ENCODE results near the gene VKORC1. TPM values are rescaled to one million over a fixed set of nuclear protein-coding genes. Genes with fewer than 3 reads are reported as not detected.
A peak's percentile ranks its signal among the peaks of the same experiment; 100 is the strongest.

The VKORC1 gene
- total RNA-seq, 2 donors from 2014 or later: 39.5 to 50.3 TPM

GRCh38 chr16:31110106-31111034 lies 15.8 kb upstream of the VKORC1 start:
- peaks cover 9% of the 10 kb centered on the region for H3K4me1 ChIP-seq
- H3K27me3 ChIP-seq: no peaks in the 10 kb centered on the region
- H3K36me3 ChIP-seq: no peaks in the 10 kb centered on the region
- intact Hi-C loops (cut with DNase I): no loop called here
- no peak overlapping the region for H3K4me3 ChIP-seq
- no peak for DNase-seq
- no peaks in the 10 kb centered on the region for H3K9me3 ChIP-seq
- no peak overlapping the region for H3K9ac ChIP-seq (ENCODE audit: low read depth in 2 of 2, low read length in 2 of 2)
- H3K27ac ChIP-seq: no peak overlapping the region
- no peak for TF ChIP-seq CTCF (IDR thresholded peaks at IDR 0.05)

GRCh38 chr16:31109622-31110021 lies 15.0 kb upstream of the VKORC1 start:
- H3K27ac ChIP-seq: no peak overlapping the region
- intact Hi-C loops (cut with DNase I): no loop called here

GRCh38 chr16:31108794-31109558 lies 14.4 kb upstream of the VKORC1 start:
- no peaks in the 10 kb centered on the region for H3K36me3 ChIP-seq
- no peak for TF ChIP-seq CTCF (IDR thresholded peaks at IDR 0.05)
- peak overlapping the region; percentile 54 for H3K27ac ChIP-seq
- DNase-seq: no peak
- intact Hi-C loops (cut with DNase I): no loop called here
- peaks cover 9% of the 10 kb centered on the region for H3K4me1 ChIP-seq
- H3K27me3 ChIP-seq: no peaks in the 10 kb centered on the region
- peak overlapping the region; percentile 83 for H3K4me3 ChIP-seq
- H3K9ac ChIP-seq (ENCODE audit: low read depth in 2 of 2, low read length in 2 of 2): peak overlapping the region; percentile 88 to 98
- no peaks in the 10 kb centered on the region for H3K9me3 ChIP-seq

More at GRCh38 chr16:31109622-31110021, 15.0 kb upstream of the VKORC1 start:
- DNase-seq: no peak
- Histone ChIP-seq H3K9ac (ENCODE audit: low read depth in 2 of 2, low read length in 2 of 2) (peak overlapping the region in 1 of 2 donors; percentile 8), H3K27me3 (no peaks in the 10 kb centered on the region), H3K4me3 (no peak overlapping the region), H3K36me3 (no peaks in the 10 kb centered on the region), H3K9me3 (no peaks in the 10 kb centered on the region), H3K4me1 (peaks cover 9% of the 10 kb centered on the region)
- no peak for TF ChIP-seq CTCF (IDR thresholded peaks at IDR 0.05)

GRCh38 chr16:31108035-31108793 lies 13.6 kb upstream of the VKORC1 start, which contains the start of gene BCKDK:
Gene BCKDK (plus strand): TSS chr16:31108386. CDS start chr16:31109224, 838 bp downstream.
- Histone ChIP-seq H3K9me3 (no peaks in the 10 kb centered on the region), H3K27me3 (no peaks in the 10 kb centered on the region), H3K36me3 (no peaks in the 10 kb centered on the region), H3K4me1 (peaks cover 9% of the 10 kb centered on the region), H3K9ac (ENCODE audit: low read depth in 2 of 2, low read length in 2 of 2) (peak within 1 kb of the TSS; percentile 88 to 98), H3K4me3 (peak within 1 kb of the TSS; percentile 83), H3K27ac (peak within 1 kb of the TSS; percentile 54)
- peak; percentile 80 for DNase-seq
- intact Hi-C loops (cut with DNase I): no loop called here
- no peak for TF ChIP-seq CTCF (IDR thresholded peaks at IDR 0.05)

- Histone ChIP-seq H3K9me3 (no peaks in the 10 kb centered on the region), H3K27ac (no peak overlapping the region), H3K36me3 (no peaks in the 10 kb centered on the region), H3K27me3 (no peaks in the 10 kb centered on the region), H3K4me1 (peaks cover 9% of the 10 kb centered on the region), H3K9ac (ENCODE audit: low read depth in 2 of 2, low read length in 2 of 2) (no peak overlapping the region), H3K4me3 (no peak overlapping the region)
- TF ChIP-seq CTCF (IDR thresholded peaks at IDR 0.05): no peak
- DNase-seq: no peak
- intact Hi-C loops (cut with DNase I): no loop called here
Measured at GRCh38 chr16:31107465-31107867, 12.9 kb upstream of the VKORC1 start.

Data from colonic mucosa (tissue), 4 donors.